GM21529 (cell line): ENCODE measurements around the gene SUMO3.
"Not testable (repeated sequence)": the region's sequence is repeated elsewhere in the genome, so short reads cannot be mapped to it uniquely, and the experiment has no call there.

Experiments used
- ATAC-seq: cut with Tn5 transposase; IDR thresholded peaks from one replicate; pipeline ENCODE4 v1.9.1; 2021; ENCODE audit not compliant: unreplicated experiment

The SUMO3 gene

GRCh38 chr21:44847261-44848056 lies 29.6 kb upstream of the SUMO3 start:
- no peak for ATAC-seq

DNA sequence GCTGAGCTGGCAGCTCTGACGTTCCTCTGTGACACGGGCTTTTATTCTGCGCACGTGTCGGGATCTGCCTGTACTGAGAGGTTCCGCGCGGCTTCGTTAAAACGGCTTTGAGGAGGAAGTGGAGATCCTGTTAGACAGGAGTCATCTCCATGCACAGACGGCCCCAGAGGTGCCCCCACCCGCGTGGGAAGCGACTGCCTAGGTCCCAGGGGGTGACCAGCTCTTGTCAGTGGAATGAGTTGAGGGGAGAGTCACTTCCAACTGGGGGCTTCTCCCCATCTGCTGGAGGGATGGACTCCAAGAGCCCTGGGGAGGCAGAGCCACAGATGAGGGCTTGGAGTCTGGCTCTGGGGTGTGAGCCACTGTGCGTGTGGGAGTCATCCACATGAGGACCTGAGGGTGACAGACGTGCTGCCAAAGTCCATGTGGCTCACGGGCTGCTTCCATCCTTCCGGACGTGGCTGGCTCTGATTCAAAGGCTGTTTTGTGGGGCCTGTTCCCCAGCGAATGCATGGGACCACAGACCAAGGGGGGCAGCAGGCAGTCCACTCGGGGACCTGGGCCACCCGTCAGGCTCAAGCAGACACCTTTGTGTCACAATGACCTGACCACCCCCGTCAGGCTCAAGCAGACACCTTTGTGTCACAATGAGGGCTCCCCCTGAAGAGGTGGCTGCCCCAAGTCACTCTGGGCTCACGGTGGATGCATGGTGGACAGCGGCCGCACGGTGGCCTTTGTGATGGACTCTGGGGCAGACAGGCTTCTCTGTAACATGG lies 28.8 kb upstream of the SUMO3 start:
- no peak for ATAC-seq

- ATAC-seq, result no peak
Measured at GRCh38 chr21:44846224-44846484, 28.3 kb upstream of the SUMO3 start.

- ATAC-seq, result no peak
Measured at GRCh38 chr21:44845418-44846223, 27.8 kb upstream of the SUMO3 start.

DNA sequence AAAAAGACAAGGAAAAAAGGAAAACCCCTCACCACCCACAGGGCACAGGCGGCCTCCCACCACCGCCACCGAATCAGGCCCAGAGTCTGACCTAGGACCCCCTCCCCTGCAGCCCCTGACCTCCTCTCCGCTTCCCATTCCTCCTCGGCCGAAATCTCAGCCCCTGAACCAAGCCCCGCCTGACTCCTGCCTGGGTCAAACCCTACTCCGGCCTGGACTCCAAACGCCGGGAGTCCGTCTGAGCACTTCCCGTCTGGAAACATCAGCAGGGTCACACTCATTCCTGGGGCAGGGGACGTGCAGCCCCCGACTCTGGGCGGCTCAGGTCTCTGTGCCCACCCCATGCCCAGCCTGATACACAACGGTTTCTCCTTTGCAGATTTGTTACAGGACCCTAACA lies 26.4 kb upstream of the SUMO3 start:
- ATAC-seq, result no peak

DNA sequence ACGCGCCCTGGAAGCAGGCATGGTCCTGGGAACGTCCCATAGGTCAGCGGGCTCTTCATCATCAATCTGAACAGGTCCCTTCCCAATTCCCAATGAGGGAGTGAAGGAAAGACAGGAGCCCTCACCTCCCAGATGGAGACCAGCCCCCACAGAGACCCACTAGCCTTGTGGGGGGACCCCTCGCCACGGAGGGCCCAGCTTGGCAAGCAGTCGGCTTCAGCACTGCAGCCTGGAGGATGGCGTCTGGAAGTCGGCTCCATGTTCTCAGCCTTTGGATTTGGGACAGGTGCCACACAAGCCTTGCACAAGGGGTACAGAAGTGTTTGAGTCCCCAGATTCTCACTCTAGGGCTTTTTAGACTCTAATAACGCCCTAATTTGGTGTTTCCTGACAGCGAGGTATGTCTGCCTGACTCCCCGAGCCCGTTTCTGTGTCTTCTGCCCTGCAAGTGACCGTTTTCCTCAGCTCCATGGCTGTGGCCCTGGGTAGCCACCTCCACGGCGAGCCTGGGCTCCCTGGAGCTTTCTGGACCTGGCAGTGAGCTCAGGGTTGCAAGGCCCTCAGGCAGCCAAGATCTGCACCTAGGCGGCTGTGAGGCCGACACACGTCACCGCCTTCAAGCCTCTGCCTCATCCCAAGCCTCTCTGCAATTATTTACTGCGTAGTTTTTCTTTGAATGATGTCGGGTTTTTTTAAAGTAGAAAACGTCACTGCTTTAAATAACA lies 25.0 kb upstream of the SUMO3 start:
- ATAC-seq, result no peak

DNA sequence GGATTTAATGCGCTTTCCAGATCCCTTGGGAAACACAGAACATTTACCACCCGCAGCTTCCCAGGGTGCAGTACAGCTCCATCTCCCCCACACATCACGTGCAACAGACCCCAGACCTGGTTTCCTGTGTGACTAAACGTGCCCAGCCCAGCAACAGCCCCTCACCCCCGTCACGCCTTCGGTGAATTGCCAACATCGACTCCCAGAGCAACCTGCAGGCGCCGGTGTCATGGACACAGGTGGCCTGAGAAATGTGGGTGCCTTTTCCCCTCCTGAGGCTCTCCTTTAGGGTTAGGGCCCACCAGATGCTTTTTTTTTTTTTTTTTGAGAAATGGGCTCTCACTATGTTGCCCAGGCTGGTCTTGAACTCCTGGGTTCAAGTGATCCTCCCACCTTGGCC lies 24.2 kb upstream of the SUMO3 start:
- no peak for ATAC-seq

- no peak for ATAC-seq
Measured at GRCh38 chr21:44840771-44841170, 22.9 kb upstream of the SUMO3 start.

DNA sequence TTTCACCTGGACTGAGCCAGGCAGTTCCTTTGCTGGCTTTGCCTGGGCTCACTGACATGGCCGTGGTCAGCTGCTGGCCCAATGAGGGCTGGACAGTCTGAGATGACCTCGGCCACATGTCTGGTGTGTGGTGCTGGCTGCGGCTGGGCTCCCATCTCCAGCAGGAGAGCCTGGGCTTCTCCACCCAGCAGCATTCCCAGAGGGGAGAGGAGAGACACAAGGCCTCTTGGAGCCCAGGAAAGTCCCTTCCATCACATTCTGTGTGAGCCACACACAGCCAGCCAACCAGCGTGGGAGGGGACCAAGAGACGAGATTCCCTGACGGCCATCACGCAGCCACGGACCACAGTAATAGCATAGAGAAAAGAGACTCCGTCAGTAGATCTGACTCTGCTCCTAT lies 21.1 kb upstream of the SUMO3 start:
- ATAC-seq, result no peak

DNA sequence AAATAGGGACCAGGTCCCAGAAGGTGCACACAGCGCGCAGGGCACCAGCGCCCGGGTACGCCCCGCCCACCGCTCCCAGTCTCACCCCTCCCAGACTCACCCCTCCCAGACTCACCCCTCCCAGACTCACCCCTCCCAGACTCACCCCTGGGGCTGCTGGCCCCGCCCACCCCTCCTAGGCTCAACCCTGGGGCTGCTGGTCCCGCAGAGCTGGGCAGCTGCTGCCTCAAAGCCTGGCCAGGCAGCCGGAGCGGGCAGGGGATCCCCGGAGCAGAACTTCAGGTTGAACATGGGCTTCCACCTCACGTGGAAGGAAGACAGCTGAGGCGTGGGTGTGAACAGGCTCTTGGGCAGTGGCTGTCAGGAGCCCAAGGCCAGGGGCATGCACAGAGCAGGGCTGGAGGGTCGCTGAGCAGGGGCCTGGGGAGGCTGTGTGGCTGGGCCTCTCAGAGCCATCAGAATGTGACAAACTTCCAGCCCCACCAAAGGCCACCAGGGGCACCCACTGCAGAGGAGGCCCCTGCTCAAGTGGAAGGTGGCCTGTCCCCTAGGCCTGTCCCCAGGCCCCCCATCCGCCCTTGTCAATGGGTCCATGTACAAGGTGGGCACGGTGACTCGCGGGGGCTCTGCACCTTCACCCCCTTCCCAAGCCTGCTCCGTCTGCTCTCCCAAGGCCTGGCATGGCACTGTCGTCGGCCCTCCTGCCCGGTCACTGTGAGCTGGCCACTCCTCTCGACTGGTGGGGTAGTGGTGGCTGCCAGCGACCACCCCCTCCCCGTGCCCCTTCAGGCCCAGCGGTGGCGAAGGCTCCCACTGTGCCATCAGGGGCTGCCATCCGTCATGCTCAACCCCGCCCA lies 20.4 kb upstream of the SUMO3 start:
- no peak for ATAC-seq

GRCh38 chr21:44837537-44837936 lies 19.7 kb upstream of the SUMO3 start:
- no peak for ATAC-seq

GRCh38 chr21:44836666-44837471 lies 19.0 kb upstream of the SUMO3 start:
- ATAC-seq, result no peak

DNA sequence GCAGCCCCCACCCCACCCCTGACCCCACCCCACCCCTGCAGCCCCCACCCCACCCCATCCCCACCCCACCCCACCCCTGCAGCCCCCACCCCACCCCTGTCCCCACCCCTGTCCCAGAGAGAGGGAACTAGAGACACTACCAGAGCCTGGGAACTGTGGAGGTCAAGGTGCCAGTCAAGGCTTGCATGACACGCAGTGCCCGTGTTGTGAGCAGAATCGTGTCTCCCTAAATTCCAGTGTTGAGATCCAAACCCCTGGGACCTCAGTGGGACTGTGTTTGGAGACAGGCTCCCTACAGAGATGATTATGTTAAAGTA lies 18.4 kb upstream of the SUMO3 start:
- ATAC-seq, result no peak

- no peak for ATAC-seq
Measured at GRCh38 chr21:44835647-44835973, 17.7 kb upstream of the SUMO3 start.

DNA sequence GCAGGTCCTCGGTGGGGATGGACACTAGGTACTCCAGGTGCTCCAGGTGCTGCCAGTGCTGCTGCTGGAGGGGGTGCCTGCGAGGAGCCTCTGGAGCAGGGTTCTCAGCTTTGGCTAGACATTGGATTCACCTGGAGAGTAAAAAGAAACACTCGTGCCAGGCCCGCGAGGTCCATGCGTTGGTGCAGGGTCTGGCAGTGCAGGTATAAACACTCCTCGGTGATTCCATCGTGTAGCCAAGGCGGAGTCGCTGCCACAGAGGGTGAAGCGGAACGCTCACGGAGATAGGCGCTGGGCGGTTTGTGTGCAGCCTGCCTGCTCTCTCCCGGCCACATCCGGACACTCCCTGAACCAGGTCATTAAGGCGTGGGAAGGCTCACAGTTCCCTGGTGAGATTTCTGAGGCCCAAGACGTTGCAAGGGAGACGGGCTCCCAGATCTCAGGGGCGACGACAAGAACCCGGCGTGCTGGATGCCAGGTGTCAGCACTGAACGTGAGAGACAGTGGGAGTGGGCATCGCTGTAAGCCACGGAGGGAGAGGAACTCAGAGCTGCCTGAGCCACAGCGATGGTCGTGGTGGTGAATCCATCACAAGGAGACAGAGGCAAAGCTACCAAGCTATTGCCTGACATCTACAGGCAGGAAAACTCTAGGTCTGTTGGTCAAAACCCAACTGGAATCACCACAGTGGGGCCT lies 17.2 kb upstream of the SUMO3 start:
- no peak for ATAC-seq

DNA sequence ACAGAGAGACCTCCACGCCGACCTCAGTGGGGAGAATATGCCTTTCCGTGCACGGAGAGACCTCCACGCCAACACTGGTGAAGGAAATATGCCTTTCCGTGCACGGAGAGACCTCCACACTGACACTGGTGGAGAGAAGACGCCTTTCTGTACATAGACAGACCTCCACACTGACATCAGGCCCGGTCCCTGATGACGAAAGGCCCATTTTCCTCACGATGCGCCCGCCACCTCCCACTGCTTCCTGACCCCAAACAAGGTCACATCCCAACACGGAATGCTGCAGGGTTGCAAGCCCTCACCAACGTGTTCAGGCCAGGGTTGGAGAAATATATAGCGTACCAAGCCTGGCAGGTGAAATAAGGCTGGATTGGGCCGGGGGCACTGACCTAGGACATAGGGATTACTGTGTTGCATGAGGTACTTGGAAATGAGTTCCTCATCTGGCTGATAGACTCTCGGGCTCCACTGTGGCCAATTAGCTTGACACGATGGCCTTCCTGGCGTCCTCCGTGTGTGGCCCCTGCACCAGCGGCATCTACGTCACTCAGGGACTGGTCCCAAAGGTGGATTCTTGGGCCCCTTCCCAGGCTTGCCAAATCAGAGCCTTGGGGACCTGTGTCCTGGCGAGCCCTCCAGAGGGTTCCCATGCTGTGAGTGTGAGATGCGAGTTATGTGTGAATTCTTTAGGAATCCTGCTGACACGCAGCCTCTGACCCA lies 16.5 kb upstream of the SUMO3 start:
- no peak for ATAC-seq

DNA sequence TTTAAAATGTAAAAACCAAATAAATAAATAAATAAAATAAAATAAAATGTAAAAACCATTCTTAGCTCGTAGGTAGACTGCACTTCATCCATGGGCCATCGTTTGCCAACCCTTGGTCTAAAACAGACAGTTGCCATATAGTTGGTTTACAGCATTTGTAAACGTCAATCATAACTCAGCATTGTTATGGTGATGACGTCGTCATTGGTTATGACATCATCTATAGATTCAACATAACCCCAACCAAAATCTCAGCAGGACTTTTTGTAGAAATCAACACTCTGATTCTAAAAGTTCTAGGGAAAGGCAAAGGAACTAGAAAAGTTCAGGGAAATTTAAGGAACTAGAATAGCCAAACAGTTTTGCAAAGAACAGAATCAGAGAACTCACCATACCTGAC lies 15.8 kb upstream of the SUMO3 start:
- no peak for ATAC-seq

DNA sequence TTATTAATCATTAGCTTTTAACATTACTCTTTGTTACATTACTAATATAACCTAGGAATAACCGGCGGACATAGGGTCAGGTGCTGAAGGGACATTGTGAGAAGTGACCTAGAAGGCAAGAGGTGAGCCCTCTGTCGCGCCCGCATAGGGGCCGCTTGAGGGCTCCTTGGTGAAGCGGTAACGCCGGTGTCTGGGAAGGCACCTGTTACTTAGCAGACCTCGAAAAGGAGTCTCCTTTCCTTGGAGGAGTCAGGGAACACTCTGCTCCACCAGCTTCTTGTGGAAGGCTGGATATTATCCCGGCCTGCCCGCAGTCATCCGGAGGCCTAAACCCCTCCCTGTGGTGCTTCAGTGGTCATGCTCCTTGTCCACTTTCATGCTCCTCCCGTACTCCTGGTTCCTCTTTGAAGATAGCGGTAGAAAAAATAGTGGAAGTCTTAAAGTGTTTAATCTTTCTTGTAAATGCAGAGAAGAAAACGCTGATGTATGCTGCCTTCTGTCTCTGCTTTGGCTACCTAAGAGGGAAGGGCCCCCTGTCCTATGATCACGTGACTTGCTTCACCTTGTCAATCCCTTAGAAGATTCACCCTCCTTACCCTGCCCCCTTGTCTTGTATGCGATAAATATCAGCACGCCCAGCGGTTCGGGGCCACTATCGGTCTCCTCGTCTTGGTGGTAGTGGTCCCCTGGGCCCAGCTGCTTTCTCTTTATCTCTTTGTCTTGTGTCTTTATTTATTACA lies 14.8 kb upstream of the SUMO3 start:
- ATAC-seq, result not testable (repeated sequence)
